Right renal cortex interstitium (tissue), 3 donors: ENCODE data around the gene FOXRED1. TPM values are rescaled to one million over a fixed set of nuclear protein-coding genes. Genes with fewer than 3 reads are reported as not detected.
"Not testable (repeated sequence)": the region's sequence is repeated elsewhere in the genome, so short reads cannot be mapped to it uniquely, and the experiment has no call there.

Experiments
- DNase-seq, 3 donors: peaks; one replicate each; pipeline ENCODE4 v3.0.0-alpha.2; 2013; ENCODE audit warnings: low read depth in 3 of 3, low spot score in 2 of 3
- polyA plus RNA-seq, 3 donors: library from polyadenylated mRNA; unstranded; fragments of 120-200 nt; gene quantifications; one replicate each; pipeline ENCODE4 v1.2.1, GENCODE V29; 2013; ENCODE audit not compliant: insufficient read length in 3 of 3

FOXRED1 gene
- 10 to 100 TPM; 30.1 to 33.6 (median 31.9) TPM for polyA plus RNA-seq

- DNase-seq, result peak; percentile 90 to 97 (median 96)
Observed at GRCh38 chr11:126268708-126269579, at the start of gene FOXRED1, which contains the start of gene SRPRA. FOXRED1 (plus strand) TSS chr11:126269154; CDS start chr11:126269207, 53 bp downstream. SRPRA (minus strand) TSS chr11:126268895; CDS start chr11:126268804, 91 bp downstream.

GRCh38 chr11:126219547-126219946 lies 49.4 kb upstream of the FOXRED1 start:
- no peak for DNase-seq

- no peak for DNase-seq
Observed at GRCh38 chr11:126224647-126225294, 44.2 kb upstream of the FOXRED1 start.

GRCh38 chr11:126225295-126225665 lies 43.7 kb upstream of the FOXRED1 start:
- no peak for DNase-seq

- no peak for DNase-seq
Observed at GRCh38 chr11:126226334-126227084, 42.4 kb upstream of the FOXRED1 start.

GRCh38 chr11:126229858-126230540 lies 39.0 kb upstream of the FOXRED1 start:
- no peak for DNase-seq

GRCh38 chr11:126231725-126232459 lies 37.1 kb upstream of the FOXRED1 start:
- DNase-seq, result no peak

- DNase-seq, result no peak
Observed at GRCh38 chr11:126232683-126233082, 36.3 kb upstream of the FOXRED1 start.

GRCh38 chr11:126233391-126233790 lies 35.6 kb upstream of the FOXRED1 start:
- DNase-seq, result no peak

GRCh38 chr11:126246636-126247035 lies 22.3 kb upstream of the FOXRED1 start:
- DNase-seq, result no peak

- DNase-seq, result no peak
Observed at GRCh38 chr11:126253265-126253664, 15.7 kb upstream of the FOXRED1 start.

- DNase-seq, result no peak
Observed at GRCh38 chr11:126254819-126255218, 14.1 kb upstream of the FOXRED1 start.

GRCh38 chr11:126255507-126255906 lies 13.4 kb upstream of the FOXRED1 start:
- DNase-seq, result not testable (repeated sequence)

- no peak for DNase-seq
Observed at GRCh38 chr11:126256216-126256615, 12.7 kb upstream of the FOXRED1 start.

- no peak for DNase-seq
Observed at GRCh38 chr11:126257144-126257543, 11.8 kb upstream of the FOXRED1 start.

GRCh38 chr11:126257764-126258163 lies 11.2 kb upstream of the FOXRED1 start:
- DNase-seq, result no peak

GRCh38 chr11:126262216-126262615 lies 6.7 kb upstream of the FOXRED1 start:
- no peak for DNase-seq

GRCh38 chr11:126263489-126263888 lies 5.5 kb upstream of the FOXRED1 start:
- no peak for DNase-seq

GRCh38 chr11:126265811-126266210 lies 3.1 kb upstream of the FOXRED1 start:
- no peak for DNase-seq

- DNase-seq, result no peak
Observed at GRCh38 chr11:126267650-126268049, 1.3 kb upstream of the FOXRED1 start.
